SK-N-SH (cell line): Measurements from ENCODE around the gene VNN1. TPM values are rescaled to one million over a fixed set of nuclear protein-coding genes. Genes with fewer than 3 reads are reported as not detected.

ENCODE experiments used
- CTCF ChIA-PET: fragments of 300-600, 350-600 bp; formaldehyde crosslinking; extraction: SDS; loops from one replicate; lab custom pipeline; 2021; lab: Yijun Ruan, JAX
- POLR2A ChIA-PET: fragments of 350-600 bp; sonication (Branson Sonifier 250); formaldehyde crosslinking; extraction: SDS; loops from one replicate; lab custom pipeline; 2020; ENCODE audit warnings: antibody characterized with exemption, inconsistent platforms; lab: Yijun Ruan, JAX
- DNase-seq: peaks from one replicate; pipeline ENCODE4 v3.0.0; 2012
- H2AFZ ChIP-seq: fragments of 200-600 bp; sonication (generic); 2 replicates; pipeline ENCODE4 v1.8.1; 2016; ENCODE audit warnings: antibody characterized with exemption, mild to moderate bottlenecking, low read depth
- H3F3A ChIP-seq: fragments of 200-600 bp; sonication (generic); replicated peaks from 2 replicates; pipeline ENCODE3; 2016; ENCODE audit warnings: antibody characterized with exemption, mild to moderate bottlenecking; ENCODE audit not compliant: insufficient read depth
- H3K27ac ChIP-seq, 2 experiments: fragments of 200-500 bp in 1 of 2; fragments of 200-600 bp in 1 of 2; sonication (Bioruptor generic) in 1 of 2; sonication (generic), shearing (Covaris generic) in 1 of 2; 2 replicates each; pipeline versions ENCODE4 v1.5.1 to v1.6.1; 2014 to 2016; ENCODE audit warnings: low read depth in 2 of 2, inconsistent platforms in 1 of 2, low read length in 1 of 2, mild to moderate bottlenecking in 1 of 2, mixed read lengths in 1 of 2
- H3K27me3 ChIP-seq: fragments of 200-600 bp; sonication (generic), shearing (Covaris generic); 2 replicates; pipeline ENCODE4 v1.6.1; 2016; ENCODE audit warnings: mixed run types; ENCODE audit not compliant: insufficient read depth
- H3K36me3 ChIP-seq, 2 experiments: fragments of 200-500 bp in 1 of 2; fragments of 200-600 bp in 1 of 2; sonication (Bioruptor generic) in 1 of 2; sonication (generic) in 1 of 2; replicated peaks in 1 of 2; 2 replicates each; pipeline versions ENCODE3 to v1.5.1; 2014 to 2016; ENCODE audit warnings: low read length in 1 of 2, mild to moderate bottlenecking in 1 of 2; ENCODE audit not compliant: insufficient read depth in 2 of 2, control insufficient read depth in 1 of 2
- H3K4me1 ChIP-seq, 2 experiments: fragments of 200-500 bp in 1 of 2; fragments of 200-600 bp in 1 of 2; sonication (Bioruptor generic) in 1 of 2; sonication (generic), shearing (Covaris generic) in 1 of 2; 2 replicates each; pipeline versions ENCODE4 v1.5.1 to v1.6.1; 2014 to 2016; ENCODE audit warnings: low read depth in 1 of 2, low read length in 1 of 2, mixed run types in 1 of 2; ENCODE audit not compliant: insufficient read depth in 2 of 2, control insufficient read depth in 1 of 2
- H3K4me2 ChIP-seq: fragments of 200-600 bp; sonication (generic), shearing (Covaris generic); 2 replicates; pipeline ENCODE4 v1.6.1; 2017; ENCODE audit warnings: mixed run types
- H3K4me3 ChIP-seq, 2 experiments: fragments of 200-500 bp in 1 of 2; fragments of 200-600 bp in 1 of 2; sonication (Bioruptor generic) in 1 of 2; sonication (generic), shearing (Covaris generic) in 1 of 2; 2 replicates each; pipeline versions ENCODE4 v1.5.1 to v1.8.1; 2014 to 2016; ENCODE audit warnings: low read depth in 2 of 2, inconsistent platforms in 1 of 2, low read length in 1 of 2, mild to moderate bottlenecking in 1 of 2, mixed read lengths in 1 of 2, moderate library complexity in 1 of 2
- H3K79me2 ChIP-seq: fragments of 200-600 bp; sonication (generic); 2 replicates; pipeline ENCODE4 v1.8.1; 2017; ENCODE audit warnings: mild to moderate bottlenecking; ENCODE audit not compliant: insufficient read depth
- H3K9ac ChIP-seq: fragments of 200-600 bp; sonication (generic); 2 replicates; pipeline ENCODE4 v1.6.1; 2017; ENCODE audit warnings: mixed run types
- H3K9me2 ChIP-seq: fragments of 200-600 bp; sonication (generic); 2 replicates; pipeline ENCODE4 v1.6.1; 2017; ENCODE audit warnings: mixed run types
- H3K9me3 ChIP-seq: fragments of 200-600 bp; sonication (generic); 2 replicates; pipeline ENCODE4 v1.6.1; 2017; ENCODE audit warnings: mixed run types, mild to moderate bottlenecking, moderate library complexity
- H4K20me1 ChIP-seq: fragments of 200-600 bp; sonication (generic); 2 replicates; pipeline ENCODE4 v1.6.1; 2017; ENCODE audit warnings: mild to moderate bottlenecking, mixed run types; ENCODE audit not compliant: insufficient read depth
- CHD2 ChIP-seq: fragments of 150-350 bp; IDR thresholded peaks from 2 replicates; pipeline ENCODE4 v1.6.1; 2018; ENCODE audit warnings: low read length; ENCODE audit not compliant: partially characterized antibody
- ELF1 ChIP-seq: IDR thresholded peaks from 2 replicates; pipeline ENCODE4 v1.4.0; 2012
- EZH2phosphoT487 ChIP-seq: fragments of 200-600 bp; sonication (generic); IDR thresholded peaks from 2 replicates; pipeline ENCODE4 v1.6.1; 2017; ENCODE audit warnings: low read depth, mixed run types, mild to moderate bottlenecking, antibody characterized with exemption, moderate library complexity, borderline replicate concordance
- FOXJ3 ChIP-seq: sonication (generic); formaldehyde crosslinking; IDR thresholded peaks from 2 replicates; pipeline ENCODE4 v1.5.1; 2020; ENCODE audit warnings: mild to moderate bottlenecking, missing genetic modification reagents
- FOXM1 ChIP-seq: IDR thresholded peaks from 2 replicates; pipeline ENCODE4 v1.4.0; 2012; ENCODE audit warnings: low read depth, mild to moderate bottlenecking
- MEF2A ChIP-seq: IDR thresholded peaks from 2 replicates; pipeline ENCODE4 v1.4.0; 2012; ENCODE audit warnings: low read depth, borderline replicate concordance
- MXI1 ChIP-seq: IDR thresholded peaks from 2 replicates; pipeline ENCODE4 v1.6.1; 2012; ENCODE audit warnings: mild to moderate bottlenecking, low read depth, low read length, improper control_type of control experiment
- NRF1 ChIP-seq: IDR thresholded peaks from 2 replicates; pipeline ENCODE4 v1.6.1; 2012; ENCODE audit warnings: low read depth, mild to moderate bottlenecking, low read length
- POLR2AphosphoS5 ChIP-seq: IDR thresholded peaks from 2 replicates; pipeline ENCODE4 v1.6.1; 2012; ENCODE audit warnings: low read depth, low read length
- RCOR1 ChIP-seq: fragments of 150-350 bp; IDR thresholded peaks from 2 replicates; pipeline ENCODE4 v1.6.1; 2017; ENCODE audit warnings: antibody characterized with exemption, low read length
- RFX5 ChIP-seq: IDR thresholded peaks from 2 replicates; pipeline ENCODE4 v1.6.1; 2012; ENCODE audit warnings: mild to moderate bottlenecking, improper control_type of control experiment, low read length
- RXRA ChIP-seq: IDR thresholded peaks from 2 replicates; pipeline ENCODE4 v1.4.0; 2012; ENCODE audit warnings: low read depth, mild to moderate bottlenecking, borderline replicate concordance
- SMC3 ChIP-seq: IDR thresholded peaks from 2 replicates; pipeline ENCODE4 v1.6.1; 2012; ENCODE audit warnings: low read depth, low read length, improper control_type of control experiment
- TAF1 ChIP-seq: IDR thresholded peaks from 2 replicates; pipeline ENCODE4 v1.6.1; 2012; ENCODE audit warnings: low read depth, mild to moderate bottlenecking, low read length, moderate library complexity, borderline replicate concordance
- YY1 ChIP-seq: IDR thresholded peaks from 2 replicates; pipeline ENCODE4 v1.4.0; 2012; ENCODE audit warnings: low read depth, mild to moderate bottlenecking
- WGBS: methylation state at CpG from one replicate; pipeline ENCODE4 v1.1.6; 2017; ENCODE audit warnings: low lambda C conversion rate; 5-methylcytosine and 5-hydroxymethylcytosine counted together
- polyA plus RNA-seq, 3 experiments: library from polyadenylated mRNA; depleted of rRNA; stranded (reverse); fragments of >200 nt; gene quantifications; 2 replicates each; pipeline ENCODE4 v1.2.3, GENCODE V29; 2012
- TF ChIP-seq, protein P1 (sequence below): IDR thresholded peaks from 2 replicates; pipeline ENCODE4 v1.4.0; 2012; ENCODE audit warnings: low read depth, borderline replicate concordance
- TF ChIP-seq, protein P2 (sequence below): IDR thresholded peaks from 2 replicates; pipeline ENCODE4 v1.4.0; 2012; ENCODE audit warnings: low read depth, borderline replicate concordance
- TF ChIP-seq, protein P3 (sequence below): fragments of 150-350 bp; IDR thresholded peaks from 2 replicates; pipeline ENCODE4 v1.6.1; 2017; ENCODE audit warnings: antibody characterized with exemption, low read length, low read depth, borderline replicate concordance
- TF ChIP-seq, protein P4 (sequence below): IDR thresholded peaks from 2 replicates; pipeline ENCODE4 v1.6.1; 2012; ENCODE audit warnings: mild to moderate bottlenecking, low read depth, low read length, moderate library complexity

The VNN1 gene
- polyA plus RNA-seq, 1 of the 3 experiments (the other 2 are of a cell fraction), result not detected

DNA sequence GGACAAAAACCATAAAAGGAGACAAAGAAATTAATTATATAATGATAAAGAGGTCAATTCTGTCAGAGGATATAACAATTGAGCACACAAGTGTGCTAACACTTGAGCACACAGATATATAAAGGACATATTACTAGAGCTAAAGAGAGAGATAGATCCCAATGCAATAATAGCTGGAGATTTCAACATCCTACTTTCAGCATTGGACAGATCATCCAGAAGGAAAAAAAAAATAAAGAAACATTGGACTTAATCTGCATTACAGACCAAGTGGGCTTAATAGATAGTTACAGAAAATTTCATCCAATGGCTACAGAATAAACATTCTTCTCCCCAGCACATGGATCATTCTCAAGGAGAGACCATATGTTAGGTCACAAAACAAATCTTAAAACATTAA is 9.9 kb downstream of the VNN1 start (continued):
- TF ChIP-seq, protein P1, sequence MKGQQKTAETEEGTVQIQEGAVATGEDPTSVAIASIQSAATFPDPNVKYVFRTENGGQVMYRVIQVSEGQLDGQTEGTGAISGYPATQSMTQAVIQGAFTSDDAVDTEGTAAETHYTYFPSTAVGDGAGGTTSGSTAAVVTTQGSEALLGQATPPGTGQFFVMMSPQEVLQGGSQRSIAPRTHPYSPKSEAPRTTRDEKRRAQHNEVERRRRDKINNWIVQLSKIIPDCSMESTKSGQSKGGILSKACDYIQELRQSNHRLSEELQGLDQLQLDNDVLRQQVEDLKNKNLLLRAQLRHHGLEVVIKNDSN, result no peak

DNA sequence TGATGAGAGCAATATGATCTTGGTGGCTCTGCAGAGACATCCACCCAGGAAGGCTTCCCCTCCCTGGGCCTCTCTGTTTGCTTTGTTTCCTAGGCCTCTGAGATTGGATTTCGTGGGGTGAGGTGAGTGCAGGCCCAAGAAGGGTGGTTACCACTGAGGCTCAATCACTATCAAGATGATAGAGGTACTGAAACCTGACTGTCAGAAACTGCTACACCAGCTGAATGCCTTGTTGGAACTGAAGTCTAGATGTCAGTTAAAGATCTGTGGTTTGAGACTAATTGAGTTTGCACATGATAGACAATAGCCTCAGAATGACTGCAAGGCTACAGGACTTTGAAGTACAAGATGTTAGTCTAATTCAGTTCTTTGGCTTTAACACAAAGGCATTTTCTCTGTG is 15.2 kb downstream of the VNN1 start:
- Histone ChIP-seq H3F3A (no peaks in the 10 kb centered on the region), H3K27me3 (no peaks in the 10 kb centered on the region), H3K9ac (no peak overlapping the region), H3K9me2 (no peaks in the 10 kb centered on the region), H3K27ac (no peak overlapping the region), H4K20me1 (no peaks in the 10 kb centered on the region), H3K4me2 (no peak overlapping the region), H3K9me3 (no peaks in the 10 kb centered on the region), H3K79me2 (no peaks in the 10 kb centered on the region), H3K4me3 (no peak overlapping the region), H2AFZ (no peak overlapping the region), H3K36me3 (no peaks in the 10 kb centered on the region), H3K4me1 (no peaks in the 10 kb centered on the region)
- DNase-seq, result no peak
- TF ChIP-seq, protein P2, sequence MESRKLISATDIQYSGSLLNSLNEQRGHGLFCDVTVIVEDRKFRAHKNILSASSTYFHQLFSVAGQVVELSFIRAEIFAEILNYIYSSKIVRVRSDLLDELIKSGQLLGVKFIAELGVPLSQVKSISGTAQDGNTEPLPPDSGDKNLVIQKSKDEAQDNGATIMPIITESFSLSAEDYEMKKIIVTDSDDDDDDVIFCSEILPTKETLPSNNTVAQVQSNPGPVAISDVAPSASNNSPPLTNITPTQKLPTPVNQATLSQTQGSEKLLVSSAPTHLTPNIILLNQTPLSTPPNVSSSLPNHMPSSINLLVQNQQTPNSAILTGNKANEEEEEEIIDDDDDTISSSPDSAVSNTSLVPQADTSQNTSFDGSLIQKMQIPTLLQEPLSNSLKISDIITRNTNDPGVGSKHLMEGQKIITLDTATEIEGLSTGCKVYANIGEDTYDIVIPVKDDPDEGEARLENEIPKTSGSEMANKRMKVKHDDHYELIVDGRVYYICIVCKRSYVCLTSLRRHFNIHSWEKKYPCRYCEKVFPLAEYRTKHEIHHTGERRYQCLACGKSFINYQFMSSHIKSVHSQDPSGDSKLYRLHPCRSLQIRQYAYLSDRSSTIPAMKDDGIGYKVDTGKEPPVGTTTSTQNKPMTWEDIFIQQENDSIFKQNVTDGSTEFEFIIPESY, result no peak
- TF ChIP-seq FOXM1 (no peak), NRF1 (no peak), EZH2phosphoT487 (no peak), ELF1 (no peak), RXRA (no peak), CHD2 (no peak), MXI1 (no peak), RCOR1 (no peak), SMC3 (no peak), RFX5 (no peak), TAF1 (no peak), MEF2A (no peak), YY1 (no peak), POLR2AphosphoS5 (no peak), FOXJ3 (CRISPR knock-in tag) (no peak)
- TF ChIP-seq, protein P3, sequence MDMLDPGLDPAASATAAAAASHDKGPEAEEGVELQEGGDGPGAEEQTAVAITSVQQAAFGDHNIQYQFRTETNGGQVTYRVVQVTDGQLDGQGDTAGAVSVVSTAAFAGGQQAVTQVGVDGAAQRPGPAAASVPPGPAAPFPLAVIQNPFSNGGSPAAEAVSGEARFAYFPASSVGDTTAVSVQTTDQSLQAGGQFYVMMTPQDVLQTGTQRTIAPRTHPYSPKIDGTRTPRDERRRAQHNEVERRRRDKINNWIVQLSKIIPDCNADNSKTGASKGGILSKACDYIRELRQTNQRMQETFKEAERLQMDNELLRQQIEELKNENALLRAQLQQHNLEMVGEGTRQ, result no peak
- TF ChIP-seq, protein P1, result no peak
- TF ChIP-seq, protein P4, sequence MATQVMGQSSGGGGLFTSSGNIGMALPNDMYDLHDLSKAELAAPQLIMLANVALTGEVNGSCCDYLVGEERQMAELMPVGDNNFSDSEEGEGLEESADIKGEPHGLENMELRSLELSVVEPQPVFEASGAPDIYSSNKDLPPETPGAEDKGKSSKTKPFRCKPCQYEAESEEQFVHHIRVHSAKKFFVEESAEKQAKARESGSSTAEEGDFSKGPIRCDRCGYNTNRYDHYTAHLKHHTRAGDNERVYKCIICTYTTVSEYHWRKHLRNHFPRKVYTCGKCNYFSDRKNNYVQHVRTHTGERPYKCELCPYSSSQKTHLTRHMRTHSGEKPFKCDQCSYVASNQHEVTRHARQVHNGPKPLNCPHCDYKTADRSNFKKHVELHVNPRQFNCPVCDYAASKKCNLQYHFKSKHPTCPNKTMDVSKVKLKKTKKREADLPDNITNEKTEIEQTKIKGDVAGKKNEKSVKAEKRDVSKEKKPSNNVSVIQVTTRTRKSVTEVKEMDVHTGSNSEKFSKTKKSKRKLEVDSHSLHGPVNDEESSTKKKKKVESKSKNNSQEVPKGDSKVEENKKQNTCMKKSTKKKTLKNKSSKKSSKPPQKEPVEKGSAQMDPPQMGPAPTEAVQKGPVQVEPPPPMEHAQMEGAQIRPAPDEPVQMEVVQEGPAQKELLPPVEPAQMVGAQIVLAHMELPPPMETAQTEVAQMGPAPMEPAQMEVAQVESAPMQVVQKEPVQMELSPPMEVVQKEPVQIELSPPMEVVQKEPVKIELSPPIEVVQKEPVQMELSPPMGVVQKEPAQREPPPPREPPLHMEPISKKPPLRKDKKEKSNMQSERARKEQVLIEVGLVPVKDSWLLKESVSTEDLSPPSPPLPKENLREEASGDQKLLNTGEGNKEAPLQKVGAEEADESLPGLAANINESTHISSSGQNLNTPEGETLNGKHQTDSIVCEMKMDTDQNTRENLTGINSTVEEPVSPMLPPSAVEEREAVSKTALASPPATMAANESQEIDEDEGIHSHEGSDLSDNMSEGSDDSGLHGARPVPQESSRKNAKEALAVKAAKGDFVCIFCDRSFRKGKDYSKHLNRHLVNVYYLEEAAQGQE, result no peak
- POLR2A ChIA-PET, result no interaction called here
- 9% methylated on average over 1 of the region's 1 CpG for WGBS
- CTCF ChIA-PET, result no interaction called here
